ENCODE data around the gene FLNA. TPM values are rescaled to one million over a fixed set of nuclear protein-coding genes. Genes with fewer than 3 reads are reported as not detected.
A peak's percentile ranks its signal among the peaks of the same experiment; 100 is the strongest.

The FLNA gene
- total and polyA plus RNA-seq, 2 experiments from 2014 or later = 396 to 468 TPM

DNA sequence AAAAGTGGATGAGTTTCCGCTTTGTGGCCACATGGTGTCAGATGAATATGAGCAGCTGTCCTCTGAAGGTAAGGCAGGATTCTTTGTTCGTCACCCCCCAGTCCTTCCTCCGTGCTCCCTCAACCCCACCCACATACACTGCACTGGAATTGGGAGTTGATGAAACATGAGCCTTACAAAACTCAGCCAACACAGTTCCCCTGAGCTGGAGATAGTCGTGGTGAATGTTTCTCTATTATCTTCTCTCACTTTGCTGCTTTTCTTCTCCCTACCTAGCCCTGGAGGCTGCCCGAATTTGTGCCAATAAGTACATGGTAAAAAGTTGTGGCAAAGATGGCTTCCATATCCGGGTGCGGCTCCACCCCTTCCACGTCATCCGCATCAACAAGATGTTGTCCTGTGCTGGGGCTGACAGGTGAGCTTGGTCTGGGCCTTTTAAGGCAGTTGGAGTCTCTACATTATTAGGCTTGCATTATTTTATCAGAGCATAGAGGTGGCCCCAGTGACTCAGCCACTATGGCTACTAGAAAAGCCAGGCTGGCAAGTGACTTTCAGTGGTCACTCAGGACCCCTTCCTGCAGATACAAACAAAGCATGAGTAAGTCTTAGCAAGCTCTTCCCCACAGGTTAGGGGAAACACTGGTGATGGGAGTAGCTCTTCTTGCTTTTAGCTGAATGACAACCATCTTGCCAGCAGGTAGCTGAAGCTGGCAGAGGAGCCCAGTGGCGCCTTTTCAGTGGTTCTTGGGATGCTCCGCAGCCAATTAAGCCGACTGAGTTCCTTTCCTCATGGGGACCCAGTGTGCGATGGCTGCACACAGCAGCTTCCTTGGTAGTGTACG is 25.3 kb upstream of the FLNA start:
- DNase-seq (ENCODE audit: low spot score) = no peak
- WGBS (ENCODE audit: low lambda C conversion rate, missing lambda C conversion rate) = 62% methylated on average over 14 of the region's 14 CpGs
- H3K27ac ChIP-seq = peak overlapping the region; percentile 98
- H3K4me1 ChIP-seq (ENCODE audit: insufficient read depth) = peaks cover 4% of the 10 kb centered on the region
- H3K36me3 ChIP-seq (replicated peaks; ENCODE audit: insufficient read depth, low read depth) = peaks cover 3% of the 10 kb centered on the region
- H4K20me1 ChIP-seq (ENCODE audit: insufficient read depth, poor library complexity, severe bottlenecking) = peaks cover 24% of the 10 kb centered on the region
- no peak for TF ChIP-seq CTCF (IDR thresholded peaks at IDR 0.05; ENCODE audit: poor library complexity)
- no peak for TF ChIP-seq EZH2 (IDR thresholded peaks at IDR 0.05; ENCODE audit: borderline replicate concordance)
- no peaks in the 10 kb centered on the region for H3K9me3 ChIP-seq (ENCODE audit: low read depth)
- H3K9me2 ChIP-seq (replicated peaks; ENCODE audit: insufficient read depth) = no peaks in the 10 kb centered on the region
- peaks cover 16% of the 10 kb centered on the region for H3K79me2 ChIP-seq
- H3K27me3 ChIP-seq = no peaks in the 10 kb centered on the region
- peak overlapping the region; percentile 80 for H3K4me2 ChIP-seq
- no peak overlapping the region for H2AFZ ChIP-seq
- peak overlapping the region; percentile 54 for H3K4me3 ChIP-seq

GRCh38 chrX:154398668-154399526 is 24.5 kb upstream of the FLNA start:
- H3K27me3 ChIP-seq = no peaks in the 10 kb centered on the region

DNA sequence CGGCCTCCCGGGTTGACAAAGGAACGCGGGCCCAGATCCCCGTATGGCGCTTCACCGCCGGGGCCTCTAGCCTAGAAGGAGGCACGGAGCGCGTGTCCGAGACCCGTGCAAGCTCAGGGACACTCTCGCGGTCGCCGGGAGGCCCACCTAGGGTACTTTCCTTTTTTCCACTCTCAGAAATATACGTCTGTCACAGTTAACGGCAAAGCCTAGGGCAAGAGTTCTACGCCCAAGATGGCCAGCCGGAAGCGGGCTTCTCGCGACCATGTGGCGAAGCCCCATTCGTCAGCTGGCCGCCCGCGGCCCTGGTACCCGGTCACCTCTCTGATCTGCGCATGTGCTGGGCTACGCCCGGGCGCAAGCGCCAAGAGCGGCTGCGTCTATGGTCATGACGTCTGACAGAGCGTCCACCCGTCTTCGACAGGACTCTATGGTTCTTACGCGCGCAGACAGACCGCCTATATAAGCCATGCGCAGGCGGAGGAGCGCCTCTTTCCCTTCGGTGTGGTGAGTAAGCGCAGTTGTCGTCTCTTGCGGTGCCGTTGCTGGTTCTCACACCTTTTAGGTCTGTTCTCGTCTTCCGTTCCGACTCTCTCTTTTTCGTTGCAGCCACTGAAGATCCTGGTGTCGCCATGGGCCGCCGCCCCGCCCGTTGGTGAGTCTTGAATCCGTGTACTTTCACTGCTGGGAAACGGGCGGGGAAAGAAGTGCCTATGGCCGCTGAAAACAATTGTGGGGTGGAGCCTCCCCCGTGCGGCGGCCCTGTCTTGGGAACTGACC is 23.6 kb upstream of the FLNA start, which contains the start of gene RPL10:
Gene RPL10 (plus strand): TSS at position 490 of the 780 bp plus-strand sequence. CDS start 143 bp downstream, at position 633.
- TF ChIP-seq EZH2 (IDR thresholded peaks at IDR 0.05; ENCODE audit: borderline replicate concordance) (no peak), EZH2phosphoT487 (IDR thresholded peaks at IDR 0.05; ENCODE audit: low read depth, severe bottlenecking, unreplicated experiment) (no peak), CTCF (IDR thresholded peaks at IDR 0.05; ENCODE audit: poor library complexity) (no peak)
- H3K4me1 ChIP-seq (ENCODE audit: insufficient read depth) = peaks cover 4% of the 10 kb centered on the region
- 45% methylated on average over 67 of the region's 69 CpGs for WGBS (ENCODE audit: low lambda C conversion rate, missing lambda C conversion rate)
- H3K4me3 ChIP-seq = peak within 1 kb of the TSS; percentile 54
- H3K27ac ChIP-seq = peak within 1 kb of the TSS; percentile 99
- no peaks in the 10 kb centered on the region for H3K9me2 ChIP-seq (replicated peaks; ENCODE audit: insufficient read depth)
- no peaks in the 10 kb centered on the region for H3K27me3 ChIP-seq
- peak within 1 kb of the TSS; percentile 80 for H3K4me2 ChIP-seq
- DNase-seq (ENCODE audit: low spot score) = peak; percentile 95
- peaks cover 16% of the 10 kb centered on the region for H3K79me2 ChIP-seq
- H4K20me1 ChIP-seq (ENCODE audit: insufficient read depth, poor library complexity, severe bottlenecking) = peaks cover 24% of the 10 kb centered on the region
- H2AFZ ChIP-seq = peak within 1 kb of the TSS; percentile 56
- no peaks in the 10 kb centered on the region for H3K9me3 ChIP-seq (ENCODE audit: low read depth)
- peaks cover 3% of the 10 kb centered on the region for H3K36me3 ChIP-seq (replicated peaks; ENCODE audit: insufficient read depth, low read depth)

More at GRCh38 chrX:154398668-154399526, 24.5 kb upstream of the FLNA start:
- peaks cover 3% of the 10 kb centered on the region for H3K36me3 ChIP-seq (replicated peaks; ENCODE audit: insufficient read depth, low read depth)
- peak overlapping the region; percentile 80 for H3K4me2 ChIP-seq
- peak; percentile 85 for DNase-seq (ENCODE audit: low spot score)
- TF ChIP-seq EZH2phosphoT487 (IDR thresholded peaks at IDR 0.05; ENCODE audit: low read depth, severe bottlenecking, unreplicated experiment) (no peak), EZH2 (IDR thresholded peaks at IDR 0.05; ENCODE audit: borderline replicate concordance) (no peak), CTCF (IDR thresholded peaks at IDR 0.05; ENCODE audit: poor library complexity) (peak; percentile 73)
- H3K9me3 ChIP-seq (ENCODE audit: low read depth) = no peaks in the 10 kb centered on the region
- no peak overlapping the region for H2AFZ ChIP-seq
- H3K9me2 ChIP-seq (replicated peaks; ENCODE audit: insufficient read depth) = no peaks in the 10 kb centered on the region
- peak overlapping the region; percentile 98 for H3K27ac ChIP-seq
- peaks cover 24% of the 10 kb centered on the region for H4K20me1 ChIP-seq (ENCODE audit: insufficient read depth, poor library complexity, severe bottlenecking)
- 37% methylated on average over 49 of the region's 49 CpGs for WGBS (ENCODE audit: low lambda C conversion rate, missing lambda C conversion rate)
- H3K4me1 ChIP-seq (ENCODE audit: insufficient read depth) = peaks cover 4% of the 10 kb centered on the region
- peak overlapping the region; percentile 54 for H3K4me3 ChIP-seq
- peaks cover 16% of the 10 kb centered on the region for H3K79me2 ChIP-seq

Data from hepatocyte (in vitro differentiated cells).